ENCODE measurements around the gene FMN2. TPM values are rescaled to one million over a fixed set of nuclear protein-coding genes. Genes with fewer than 3 reads are reported as not detected.

Gene FMN2
- total RNA-seq, 1 experiment from 2014 or later: 5.3 TPM

GRCh38 chr1:240070188-240070587 lies 21.5 kb upstream of the FMN2 start:
- DNase-seq (ENCODE audit: unreplicated experiment): no peak
- Mint-ChIP-seq H3K27me3 (ENCODE audit: insufficient read depth, unreplicated experiment) (no peaks in the 10 kb centered on the region), H3K36me3 (ENCODE audit: insufficient read depth, unreplicated experiment) (no peaks in the 10 kb centered on the region), H3K27ac (ENCODE audit: low read depth, unreplicated experiment) (no peak overlapping the region), H3K4me1 (ENCODE audit: insufficient read depth, unreplicated experiment) (no peaks in the 10 kb centered on the region), H3K9me3 (ENCODE audit: unreplicated experiment) (no peaks in the 10 kb centered on the region), H3K4me3 (ENCODE audit: unreplicated experiment) (no peak overlapping the region)
- no TSS peak for BruUV-seq (replicated peaks)
- ChIA-PET CTCF (interaction anchor here (0.7 to 1.8 kb wide), 3 partner anchors 41 to 118 kb away, joined by 3 to 10 read pairs (median 5); no protein-coding TSS in a partner anchor), POLR2A (interaction anchor here (1.0 kb wide), 1 partner anchor 11 kb away, joined by 3 read pairs; no protein-coding TSS in a partner anchor)
- intact Hi-C loops (cut with micrococcal nuclease): no loop called here
- no peak for TF ChIP-seq CTCF (IDR thresholded peaks at IDR 0.05; ENCODE audit: unreplicated experiment)

DNA sequence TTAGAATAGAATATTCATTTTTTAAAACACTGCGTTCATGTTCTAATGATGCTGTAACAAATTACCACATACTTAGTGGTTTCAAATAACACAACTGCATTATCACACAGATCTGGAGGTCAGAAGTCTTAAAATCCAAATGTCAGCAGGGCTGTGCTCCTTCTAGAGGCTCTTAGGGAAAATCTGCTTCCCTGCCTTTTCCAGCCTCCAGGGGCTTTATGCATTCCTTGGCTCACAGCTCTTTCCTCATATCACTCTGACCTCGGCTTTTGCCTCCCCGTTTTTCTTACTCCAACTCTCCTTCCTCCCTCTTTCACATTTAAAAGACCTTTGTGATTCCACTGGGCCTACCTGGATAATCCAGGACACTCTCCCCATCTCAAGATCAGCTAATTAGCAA lies 18.6 kb upstream of the FMN2 start:
- no peak for DNase-seq (ENCODE audit: unreplicated experiment)
- ChIA-PET POLR2A (no interaction called here), CTCF (interaction anchor here (0.6 to 0.7 kb wide), 4 partner anchors 39 to 496 kb away, joined by 3 read pairs; no protein-coding TSS in a partner anchor)
- no peaks in the 10 kb centered on the region for H3K27me3 Mint-ChIP-seq (ENCODE audit: insufficient read depth, unreplicated experiment)
- H3K9me3 Mint-ChIP-seq (ENCODE audit: unreplicated experiment): no peaks in the 10 kb centered on the region
- intact Hi-C loops (cut with micrococcal nuclease): no loop called here
- H3K4me1 Mint-ChIP-seq (ENCODE audit: insufficient read depth, unreplicated experiment): no peaks in the 10 kb centered on the region
- no TSS peak for BruUV-seq (replicated peaks)
- no peaks in the 10 kb centered on the region for H3K36me3 Mint-ChIP-seq (ENCODE audit: insufficient read depth, unreplicated experiment)
- no peak overlapping the region for H3K4me3 Mint-ChIP-seq (ENCODE audit: unreplicated experiment)
- TF ChIP-seq CTCF (IDR thresholded peaks at IDR 0.05; ENCODE audit: unreplicated experiment): no peak
- peak overlapping the region; percentile 0 for H3K27ac Mint-ChIP-seq (ENCODE audit: low read depth, unreplicated experiment)

DNA sequence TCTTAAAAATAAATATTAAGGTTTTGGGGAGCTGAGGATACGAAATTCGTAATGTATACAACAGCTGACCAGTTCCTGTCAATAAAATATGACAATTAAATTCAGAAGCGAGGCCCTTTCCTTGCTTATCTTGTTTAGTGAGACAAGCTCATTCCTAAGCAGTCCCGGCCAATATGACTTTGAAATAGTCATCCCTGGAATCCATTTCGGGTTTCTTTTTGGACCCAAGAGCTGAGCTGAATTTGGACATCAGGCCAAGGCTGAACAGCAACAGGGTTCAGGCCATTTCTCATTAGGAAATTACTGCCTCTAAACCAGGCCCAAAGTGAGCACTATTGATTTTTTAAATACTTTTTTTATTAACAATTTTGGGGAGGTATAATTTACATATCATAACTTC lies 17.3 kb upstream of the FMN2 start:
- no peak for TF ChIP-seq CTCF (IDR thresholded peaks at IDR 0.05; ENCODE audit: unreplicated experiment)
- Mint-ChIP-seq H3K27me3 (ENCODE audit: insufficient read depth, unreplicated experiment) (no peaks in the 10 kb centered on the region), H3K9me3 (ENCODE audit: unreplicated experiment) (peaks cover 11% of the 10 kb centered on the region), H3K36me3 (ENCODE audit: insufficient read depth, unreplicated experiment) (no peaks in the 10 kb centered on the region), H3K27ac (ENCODE audit: low read depth, unreplicated experiment) (no peak overlapping the region), H3K4me1 (ENCODE audit: insufficient read depth, unreplicated experiment) (no peaks in the 10 kb centered on the region), H3K4me3 (ENCODE audit: unreplicated experiment) (no peak overlapping the region)
- POLR2A ChIA-PET: interaction anchor here (0.6 kb wide), 1 partner anchor 23 kb away, joined by 3 read pairs; no protein-coding TSS in a partner anchor
- CTCF ChIA-PET: interaction anchor here (0.6 to 1.2 kb wide), 3 partner anchors 67 to 114 kb away, joined by 3 to 4 read pairs (median 3); no protein-coding TSS in a partner anchor
- DNase-seq (ENCODE audit: unreplicated experiment): no peak
- intact Hi-C loops (cut with micrococcal nuclease): no loop called here
- BruUV-seq (replicated peaks): no TSS peak

DNA sequence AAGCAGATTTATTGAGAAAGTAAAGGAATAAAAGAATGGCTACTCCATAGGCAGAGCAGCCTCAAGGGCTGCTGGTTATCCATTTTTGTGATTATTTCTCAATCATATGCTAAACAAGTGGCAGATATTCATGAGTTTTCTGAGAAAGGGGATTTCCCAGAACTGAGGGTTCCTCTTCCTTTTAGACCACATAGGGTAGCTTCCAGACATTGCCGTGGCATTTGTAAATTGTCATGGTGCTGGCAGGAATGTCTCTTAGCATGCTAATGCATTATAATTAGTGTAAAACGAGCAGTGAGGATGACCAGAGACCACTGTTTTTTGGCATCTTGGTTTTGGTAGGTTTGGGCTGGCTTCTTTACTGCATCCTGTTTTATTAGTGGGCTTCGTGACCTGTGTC lies 16.8 kb upstream of the FMN2 start:
- CTCF ChIA-PET: interaction anchor here (0.6 to 1.1 kb wide), 2 partner anchors 67 to 114 kb away, joined by 3 to 4 read pairs; no protein-coding TSS in a partner anchor
- no peak overlapping the region for H3K27ac Mint-ChIP-seq (ENCODE audit: low read depth, unreplicated experiment)
- intact Hi-C loops (cut with micrococcal nuclease): no loop called here

More for the DNA sequence above, 16.8 kb upstream of the FMN2 start:
- Mint-ChIP-seq H3K4me3 (ENCODE audit: unreplicated experiment) (no peak overlapping the region), H3K9me3 (ENCODE audit: unreplicated experiment) (peaks cover 15% of the 10 kb centered on the region), H3K36me3 (ENCODE audit: insufficient read depth, unreplicated experiment) (no peaks in the 10 kb centered on the region), H3K27me3 (ENCODE audit: insufficient read depth, unreplicated experiment) (no peaks in the 10 kb centered on the region), H3K4me1 (ENCODE audit: insufficient read depth, unreplicated experiment) (no peaks in the 10 kb centered on the region)
- no peak for DNase-seq (ENCODE audit: unreplicated experiment)
- POLR2A ChIA-PET: no interaction called here
- BruUV-seq (replicated peaks): no TSS peak
- TF ChIP-seq CTCF (IDR thresholded peaks at IDR 0.05; ENCODE audit: unreplicated experiment): no peak
